ENCODE measurements around the gene GPATCH8.
"Not testable (repeated sequence)": the region's sequence is repeated elsewhere in the genome, so short reads cannot be mapped to it uniquely, and the experiment has no call there.

Gene GPATCH8

GRCh38 chr17:44503147-44504029 is at the start of gene GPATCH8:
Gene GPATCH8 (minus strand): TSS chr17:44503406. CDS start chr17:44503370, 36 bp downstream.
- peak; percentile 91 to 93 for DNase-seq (ENCODE audit: extremely low read depth in 1 of 2, low read depth in 1 of 2)

- DNase-seq (ENCODE audit: extremely low read depth in 1 of 2, low read depth in 1 of 2): no peak
Observed at GRCh38 chr17:44552361-44552760, 49.2 kb upstream of the GPATCH8 start.

- no peak for DNase-seq (ENCODE audit: extremely low read depth in 1 of 2, low read depth in 1 of 2)
Observed at GRCh38 chr17:44549686-44550085, 46.5 kb upstream of the GPATCH8 start.

- no peak for DNase-seq (ENCODE audit: extremely low read depth in 1 of 2, low read depth in 1 of 2)
Observed at GRCh38 chr17:44548376-44549230, 45.4 kb upstream of the GPATCH8 start.

GRCh38 chr17:44547625-44548267 is 44.5 kb upstream of the GPATCH8 start:
- DNase-seq (ENCODE audit: extremely low read depth in 1 of 2, low read depth in 1 of 2): no peak

- DNase-seq (ENCODE audit: extremely low read depth in 1 of 2, low read depth in 1 of 2): no peak
Observed at GRCh38 chr17:44546671-44547606, 43.7 kb upstream of the GPATCH8 start.

- DNase-seq (ENCODE audit: extremely low read depth in 1 of 2, low read depth in 1 of 2): no peak
Observed at GRCh38 chr17:44543905-44544523, 40.8 kb upstream of the GPATCH8 start.

- no peak for DNase-seq (ENCODE audit: extremely low read depth in 1 of 2, low read depth in 1 of 2)
Observed at GRCh38 chr17:44543213-44543904, 40.2 kb upstream of the GPATCH8 start.

- DNase-seq (ENCODE audit: extremely low read depth in 1 of 2, low read depth in 1 of 2): no peak
Observed at GRCh38 chr17:44541884-44542581, 38.8 kb upstream of the GPATCH8 start.

GRCh38 chr17:44540246-44541084 is 37.3 kb upstream of the GPATCH8 start:
- DNase-seq (ENCODE audit: extremely low read depth in 1 of 2, low read depth in 1 of 2): no peak

GRCh38 chr17:44539673-44540072 is 36.5 kb upstream of the GPATCH8 start:
- DNase-seq (ENCODE audit: extremely low read depth in 1 of 2, low read depth in 1 of 2): no peak

GRCh38 chr17:44537922-44538321 is 34.7 kb upstream of the GPATCH8 start:
- not testable (repeated sequence) for DNase-seq (ENCODE audit: extremely low read depth in 1 of 2, low read depth in 1 of 2)

- no peak for DNase-seq (ENCODE audit: extremely low read depth in 1 of 2, low read depth in 1 of 2)
Observed at GRCh38 chr17:44536090-44536953, 33.1 kb upstream of the GPATCH8 start.

GRCh38 chr17:44533533-44534246 is 30.5 kb upstream of the GPATCH8 start:
- peak; percentile 55 to 80 for DNase-seq (ENCODE audit: extremely low read depth in 1 of 2, low read depth in 1 of 2)

GRCh38 chr17:44530896-44531418 is 27.8 kb upstream of the GPATCH8 start:
- DNase-seq (ENCODE audit: extremely low read depth in 1 of 2, low read depth in 1 of 2): no peak

- no peak for DNase-seq (ENCODE audit: extremely low read depth in 1 of 2, low read depth in 1 of 2)
Observed at GRCh38 chr17:44529864-44530263, 26.7 kb upstream of the GPATCH8 start.

Data from stimulated activated CD8-positive, alpha-beta memory T cell treated with anti-CD3 and anti-CD28 coated beads, Interleukin-7, amount 100 ng/mL, for 48 hours (primary cell).